Suprapubic skin (tissue), 4 donors: Measurements from ENCODE around the gene FBXO30. TPM values are rescaled to one million over a fixed set of nuclear protein-coding genes. Genes with fewer than 3 reads are reported as not detected.

Experiments used
- DNase-seq, 2 donors: peaks; one replicate each; pipeline ENCODE4 v3.0.0-alpha.2; 2019; ENCODE audit warnings: low spot score in 2 of 2
- H3K27ac ChIP-seq: fragments of 200-600 bp; sonication (generic); one replicate; pipeline ENCODE4 v1.5.1; 2019
- H3K27me3 ChIP-seq: fragments of 200-600 bp; sonication (generic); one replicate; pipeline ENCODE4 v1.5.1; 2019
- H3K36me3 ChIP-seq: fragments of 200-600 bp; sonication (generic); one replicate; pipeline ENCODE4 v1.5.1; 2019
- H3K4me1 ChIP-seq: fragments of 200-600 bp; sonication (generic); one replicate; pipeline ENCODE4 v1.5.1; 2019
- H3K4me3 ChIP-seq: fragments of 200-600 bp; sonication (generic); one replicate; pipeline ENCODE4 v1.5.1; 2019; ENCODE audit warnings: mild to moderate bottlenecking
- H3K9me3 ChIP-seq: fragments of 200-600 bp; sonication (generic); one replicate; pipeline ENCODE4 v1.5.1; 2019
- CTCF ChIP-seq, 2 donors: fragments of 200-600 bp in 1 of 2; fragments of 450-650 bp in 1 of 2; sonication (generic) in 1 of 2; IDR thresholded peaks; one replicate each; pipeline ENCODE4 v1.5.1; 2016 to 2019; ENCODE audit warnings: antibody characterized with exemption in 2 of 2, mild to moderate bottlenecking in 1 of 2, moderate library complexity in 1 of 2
- EP300 ChIP-seq: sonication (generic); formaldehyde crosslinking; IDR thresholded peaks from one replicate; pipeline ENCODE4 v1.6.1; 2017; ENCODE audit warnings: antibody characterized with exemption
- POLR2A ChIP-seq, 2 donors: fragments of 450-650 bp; IDR thresholded peaks; one replicate each; pipeline ENCODE4 v1.6.1; 2017; ENCODE audit warnings: antibody characterized with exemption in 2 of 2, mild to moderate bottlenecking in 2 of 2, moderate library complexity in 2 of 2
- POLR2AphosphoS5 ChIP-seq, 3 donors: sonication (generic); formaldehyde crosslinking; IDR thresholded peaks; one replicate each; pipeline ENCODE4 v1.6.1; 2017; ENCODE audit warnings: antibody characterized with exemption in 3 of 3
- WGBS: methylation state at CpG from one replicate; pipeline ENCODE4 v1.1.5; 2018; 5-methylcytosine and 5-hydroxymethylcytosine counted together
- total RNA-seq, 4 donors: library from RNA; depleted of rRNA; stranded (reverse); fragments of >200 nt; gene quantifications; one replicate each; pipeline ENCODE4 v1.1.0, GENCODE V29; 2016

The FBXO30 gene
- total RNA-seq, 4 donors from 2014 or later: 3.6 to 5.6 (median 5.3) TPM

GRCh38 chr6:145845557-145845956 lies 31.0 kb upstream of the FBXO30 start:
- TF ChIP-seq POLR2A (IDR thresholded peaks at IDR 0.05): no peak
- no peak for TF ChIP-seq EP300
- TF ChIP-seq POLR2AphosphoS5 (IDR thresholded peaks at IDR 0.05): no peak
- 94% methylated on average over 3 of the region's 3 CpGs for WGBS
- H3K36me3 ChIP-seq: no peaks in the 10 kb centered on the region
- no peak for DNase-seq
- H3K9me3 ChIP-seq: no peaks in the 10 kb centered on the region
- peaks cover 6% of the 10 kb centered on the region for H3K4me1 ChIP-seq
- H3K4me3 ChIP-seq: no peak overlapping the region
- H3K27ac ChIP-seq: no peak overlapping the region
- H3K27me3 ChIP-seq: no peaks in the 10 kb centered on the region

GRCh38 chr6:145844933-145845540 lies 30.4 kb upstream of the FBXO30 start:
- H3K27me3 ChIP-seq: no peaks in the 10 kb centered on the region
- TF ChIP-seq POLR2A (IDR thresholded peaks at IDR 0.05): no peak
- TF ChIP-seq CTCF (IDR thresholded peaks at IDR 0.05): no peak
- no peak for TF ChIP-seq EP300
- TF ChIP-seq POLR2AphosphoS5 (IDR thresholded peaks at IDR 0.05): no peak
- no peaks in the 10 kb centered on the region for H3K9me3 ChIP-seq
- WGBS: 58% methylated on average over 4 of the region's 4 CpGs
- no peak for DNase-seq
- no peak overlapping the region for H3K27ac ChIP-seq
- H3K4me1 ChIP-seq: peaks cover 6% of the 10 kb centered on the region
- H3K4me3 ChIP-seq: no peak overlapping the region
- H3K36me3 ChIP-seq: no peaks in the 10 kb centered on the region

- H3K4me3 ChIP-seq: no peak overlapping the region
- no peak overlapping the region for H3K27ac ChIP-seq
- no peaks in the 10 kb centered on the region for H3K27me3 ChIP-seq
- TF ChIP-seq CTCF (IDR thresholded peaks at IDR 0.05) (no peak), EP300 (no peak), POLR2AphosphoS5 (IDR thresholded peaks at IDR 0.05) (no peak), POLR2A (IDR thresholded peaks at IDR 0.05) (no peak)
- no peak for DNase-seq
- WGBS: 84% methylated on average over 3 of the region's 3 CpGs
- H3K9me3 ChIP-seq: no peaks in the 10 kb centered on the region
- no peaks in the 10 kb centered on the region for H3K36me3 ChIP-seq
- H3K4me1 ChIP-seq: peaks cover 6% of the 10 kb centered on the region
Observed at GRCh38 chr6:145842693-145843546, 28.3 kb upstream of the FBXO30 start.

GRCh38 chr6:145841668-145842067 lies 27.1 kb upstream of the FBXO30 start:
- WGBS: 86% methylated on average over 2 of the region's 2 CpGs
- DNase-seq: no peak
- H3K4me1 ChIP-seq: peaks cover 7% of the 10 kb centered on the region
- H3K27ac ChIP-seq: no peak overlapping the region
- no peak overlapping the region for H3K4me3 ChIP-seq
- H3K27me3 ChIP-seq: no peaks in the 10 kb centered on the region
- H3K36me3 ChIP-seq: no peaks in the 10 kb centered on the region
- H3K9me3 ChIP-seq: no peaks in the 10 kb centered on the region
- TF ChIP-seq POLR2AphosphoS5 (IDR thresholded peaks at IDR 0.05) (no peak), CTCF (IDR thresholded peaks at IDR 0.05) (no peak), POLR2A (IDR thresholded peaks at IDR 0.05) (no peak), EP300 (no peak)

- no peak for TF ChIP-seq POLR2AphosphoS5 (IDR thresholded peaks at IDR 0.05)
- TF ChIP-seq POLR2A (IDR thresholded peaks at IDR 0.05): no peak
- no peak for TF ChIP-seq EP300
- no peak for TF ChIP-seq CTCF (IDR thresholded peaks at IDR 0.05)
- no peak overlapping the region for H3K27ac ChIP-seq
- no peak overlapping the region for H3K4me3 ChIP-seq
- no peaks in the 10 kb centered on the region for H3K9me3 ChIP-seq
- no peaks in the 10 kb centered on the region for H3K27me3 ChIP-seq
- H3K36me3 ChIP-seq: no peaks in the 10 kb centered on the region
- no peak for DNase-seq
- peaks cover 9% of the 10 kb centered on the region for H3K4me1 ChIP-seq
Observed at GRCh38 chr6:145839653-145840052, 25.1 kb upstream of the FBXO30 start.
